GM13976 (cell line): Measurements from ENCODE around the gene DYNC1LI2.

ENCODE experiments used
- DNase-seq: peaks from one replicate; pipeline ENCODE4 v3.0.0; 2012; ENCODE audit warnings: low spot score
- CTCF ChIP-seq: IDR thresholded peaks from 2 replicates; pipeline ENCODE4 v1.5.1; 2012; ENCODE audit warnings: borderline replicate concordance, mild to moderate bottlenecking; ENCODE audit not compliant: insufficient read depth; ENCODE audit errors: extremely low read depth, missing control alignments, control extremely low read depth
- in situ Hi-C: fragments of 300-500 bp; cut with MboI; formaldehyde crosslinking; loops from one replicate; pipeline ENCODE4 v1.12.0; 2022; ENCODE audit warnings: low sequenced_read_pairs, mixed read lengths, inconsistent platforms; ENCODE audit not compliant: unreplicated experiment

The DYNC1LI2 gene

GRCh38 chr16:66701516-66701915 lies 49.9 kb downstream of the DYNC1LI2 start:
- no peak for DNase-seq
- no peak for TF ChIP-seq CTCF
- in situ Hi-C loops: no loop called here

GRCh38 chr16:66701026-66701425 lies 50.4 kb downstream of the DYNC1LI2 start:
- in situ Hi-C loops: no loop called here
- no peak for DNase-seq
- no peak for TF ChIP-seq CTCF

DNA sequence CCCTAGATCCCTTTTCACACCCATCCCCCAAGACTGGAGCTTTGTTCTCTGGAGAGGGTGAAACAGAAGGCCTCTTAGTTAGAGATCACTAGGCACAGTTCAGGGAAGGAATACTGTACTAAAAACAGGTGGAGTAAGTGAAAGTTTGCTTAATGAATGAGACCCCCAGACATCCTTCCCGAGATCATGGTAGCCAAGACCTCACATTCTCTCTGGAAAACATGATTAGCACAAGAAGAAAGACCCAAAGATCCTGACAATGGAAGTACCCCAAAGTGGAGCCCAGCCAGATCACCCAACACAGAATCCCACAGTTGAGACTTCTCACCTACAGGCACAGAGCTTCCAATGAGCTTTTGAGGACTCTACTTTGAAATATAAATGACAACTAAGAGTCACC lies 51.5 kb downstream of the DYNC1LI2 start:
- TF ChIP-seq CTCF: no peak
- DNase-seq: no peak
- in situ Hi-C loops: no loop called here

DNA sequence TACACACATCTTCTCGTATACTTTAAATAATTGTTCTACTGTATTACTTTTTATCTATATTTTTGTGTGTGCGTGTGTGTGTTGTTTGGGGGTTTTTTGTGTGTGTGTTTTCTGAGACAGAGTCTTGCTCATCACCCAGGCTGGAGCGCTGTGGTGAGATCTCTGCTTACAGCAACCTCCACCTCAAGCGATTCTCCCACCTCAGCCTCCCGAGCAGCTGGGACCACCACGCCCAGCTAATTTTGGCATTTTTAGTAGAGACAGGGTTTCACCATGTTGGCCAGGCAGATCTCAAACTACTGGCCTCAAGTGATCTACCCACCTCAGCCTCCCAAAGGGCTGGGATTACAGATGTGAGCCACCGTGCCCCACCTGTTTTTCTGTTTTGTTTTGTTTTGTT lies 53.4 kb downstream of the DYNC1LI2 start:
- in situ Hi-C loops: no loop called here
- no peak for TF ChIP-seq CTCF
- no peak for DNase-seq

DNA sequence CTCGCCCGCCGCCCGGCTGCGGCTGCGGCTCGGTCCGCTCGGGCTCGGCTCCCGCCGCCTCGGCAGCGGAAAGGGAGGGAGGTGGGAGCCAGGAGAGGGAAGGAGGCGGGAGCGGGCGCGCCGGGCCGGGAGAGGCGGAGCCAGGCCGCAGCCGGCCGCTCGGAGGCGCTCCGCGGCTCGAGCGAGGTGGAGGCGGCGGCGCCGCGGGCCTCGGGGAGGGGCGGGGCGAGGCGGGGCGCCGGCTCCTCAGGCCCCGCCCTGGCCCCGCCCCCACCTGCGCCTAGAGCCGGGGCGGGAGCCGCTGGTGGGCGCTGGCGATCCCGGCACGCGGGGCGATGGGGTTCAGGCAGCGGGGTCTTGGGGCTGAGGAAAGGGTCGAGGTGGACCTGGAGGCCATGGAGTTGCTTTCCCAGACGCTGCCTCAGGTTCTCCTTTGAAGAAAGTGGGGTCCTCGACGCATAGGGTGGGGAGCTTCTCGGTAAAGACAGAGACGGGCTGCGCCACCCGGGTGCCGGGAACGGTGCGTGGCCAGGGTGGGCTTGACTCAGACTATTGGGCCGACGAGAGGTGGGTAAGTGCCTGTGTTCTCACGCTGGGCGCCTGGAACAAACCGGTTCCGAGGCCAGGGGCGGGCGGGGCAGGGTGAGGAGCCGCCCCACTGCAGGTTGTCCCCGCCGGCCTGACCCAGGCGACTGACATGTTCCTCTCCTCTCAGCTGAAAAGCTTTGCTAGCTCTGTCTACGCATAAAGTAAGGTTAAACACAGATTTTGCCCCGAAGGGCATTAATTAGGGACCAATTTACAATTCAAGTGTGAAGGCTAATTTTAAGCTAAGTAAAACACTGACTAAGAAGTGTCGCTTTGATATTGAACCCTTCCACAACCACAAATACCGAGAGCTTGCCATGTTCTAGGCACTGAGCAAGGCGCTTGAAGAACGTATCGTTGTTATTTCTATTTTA lies 54.5 kb downstream of the DYNC1LI2 start, which contains the start of gene CMTM4:
CMTM4 (minus strand) TSS at position 75 of the 962 bp plus-strand sequence. CDS start 218 bp downstream, outside the sequence.
- DNase-seq: peak; percentile 97
- in situ Hi-C loops: no loop called here

More for the DNA sequence above, 54.5 kb downstream of the DYNC1LI2 start, which contains the start of gene CMTM4:
- TF ChIP-seq CTCF: peak; percentile 30
